NCI-H748 (cell line): ENCODE measurements around the gene NCBP3.
A peak's percentile ranks its signal among the peaks of the same experiment; 100 is the strongest.
"Not testable (repeated sequence)": the region's sequence is repeated elsewhere in the genome, so short reads cannot be mapped to it uniquely, and the experiment has no call there.

ENCODE experiments used
- DNase-seq: peaks from one replicate; lab custom pipeline; 2025; ENCODE audit not compliant: unreplicated experiment; lab: John Stamatoyannopoulos, UW

Gene NCBP3

GRCh38 chr17:3848229-3848835 lies 2.3 kb upstream of the NCBP3 start:
- DNase-seq: no peak

- no peak for DNase-seq
These were observed 1.2 kb upstream of the NCBP3 start for GRCh38 chr17:3847165-3847670.

GRCh38 chr17:3846437-3847164 lies 555 bp upstream of the NCBP3 start:
- DNase-seq: no peak

GRCh38 chr17:3845291-3845620 lies 790 bp downstream of the NCBP3 start:
- DNase-seq: peak; percentile 66

- not testable (repeated sequence) for DNase-seq
These were observed 1.5 kb downstream of the NCBP3 start for GRCh38 chr17:3844556-3844955.

- DNase-seq: peak; percentile 52
These were observed 2.0 kb downstream of the NCBP3 start for GRCh38 chr17:3843935-3844516.

- peak; percentile 18 for DNase-seq
These were observed 7.8 kb downstream of the NCBP3 start for GRCh38 chr17:3838206-3838605.

GRCh38 chr17:3836551-3836950 lies 9.5 kb downstream of the NCBP3 start:
- no peak for DNase-seq

- DNase-seq: no peak
These were observed 10.4 kb downstream of the NCBP3 start for GRCh38 chr17:3835410-3836229.

GRCh38 chr17:3834811-3835210 lies 11.2 kb downstream of the NCBP3 start:
- DNase-seq: no peak

- DNase-seq: no peak
These were observed 17.2 kb downstream of the NCBP3 start for GRCh38 chr17:3828852-3829232.

GRCh38 chr17:3828151-3828851 lies 17.7 kb downstream of the NCBP3 start:
- no peak for DNase-seq

- DNase-seq: peak; percentile 74
These were observed 18.8 kb downstream of the NCBP3 start for GRCh38 chr17:3827124-3827773.

- no peak for DNase-seq
These were observed 19.9 kb downstream of the NCBP3 start for GRCh38 chr17:3826191-3826590.

- DNase-seq: no peak
These were observed 24.9 kb downstream of the NCBP3 start for GRCh38 chr17:3821101-3821500.

GRCh38 chr17:3818786-3819185 lies 27.3 kb downstream of the NCBP3 start:
- DNase-seq: no peak

GRCh38 chr17:3817851-3818605 lies 28.0 kb downstream of the NCBP3 start:
- DNase-seq: no peak

GRCh38 chr17:3815925-3816324 lies 30.1 kb downstream of the NCBP3 start:
- DNase-seq: no peak

- DNase-seq: no peak
These were observed 30.9 kb downstream of the NCBP3 start for GRCh38 chr17:3815122-3815521.

GRCh38 chr17:3814361-3814760 lies 31.7 kb downstream of the NCBP3 start:
- DNase-seq: no peak
